ENCODE results near the gene FNIP2. TPM values are rescaled to one million over a fixed set of nuclear protein-coding genes. Genes with fewer than 3 reads are reported as not detected.

Gene FNIP2
- total and polyA plus RNA-seq, 2 donors (not counting 1 experiment from before 2014, with no cell fraction given) = 0.03 to 0.17 TPM

GRCh38 chr4:158816955-158817354 is 48.1 kb downstream of the FNIP2 start:
- Histone ChIP-seq H3K79me2 (ENCODE audit: control insufficient read depth, insufficient read depth, low read length) (no peaks in the 10 kb centered on the region), H4K20me1 (ENCODE audit: control insufficient read depth, insufficient read depth, low read length, poor library complexity, severe bottlenecking) (no peaks in the 10 kb centered on the region), H3K9ac (ENCODE audit: low read length) (no peak overlapping the region), H3K36me3 (replicated peaks in 1 of 2; ENCODE audit: control extremely low read depth in 1 of 2, control insufficient read depth in 1 of 2, extremely low read depth in 1 of 2, insufficient read depth in 2 of 2, low read length in 1 of 2) (no peaks in the 10 kb centered on the region), H3K27me3 (replicated peaks in 1 of 4; ENCODE audit: control extremely low read depth in 1 of 4, control insufficient read depth in 3 of 4, insufficient read depth in 4 of 4, low read length in 3 of 4) (peaks cover 10 to 68% (median 60%) of the 10 kb centered on the region in 4 experiments), H3K4me1 (ENCODE audit: control insufficient read depth in 2 of 2, insufficient read depth in 2 of 2, low read length in 2 of 2) (peaks cover under 1 to 4% of the 10 kb centered on the region in 2 donors), H2AFZ (ENCODE audit: insufficient read depth, low read depth, low read length, poor library complexity, severe bottlenecking) (no peak overlapping the region), H3K9me3 (ENCODE audit: control extremely low read depth in 1 of 3, control insufficient read depth in 2 of 3, insufficient read depth in 1 of 3, low read length in 2 of 3) (peaks cover 0 to 10% (median 4%) of the 10 kb centered on the region in 3 donors), H3K4me3 (ENCODE audit: control extremely low read depth in 1 of 5, extremely low read depth in 1 of 5, insufficient read depth in 1 of 5, low read depth in 2 of 5, low read length in 4 of 5) (no peak overlapping the region), H3K27ac (ENCODE audit: low read length in 2 of 2) (no peak overlapping the region), H3K4me2 (replicated peaks; ENCODE audit: low read depth, low read length, poor library complexity, severe bottlenecking) (no peak overlapping the region)
- ChIA-PET POLR2A (no interaction called here), CTCF (no interaction called here)
- H3K4me3 Mint-ChIP-seq = no peak overlapping the region
- DNase-seq = no peak
- H3K9me3 Mint-ChIP-seq (ENCODE audit: insufficient read depth) = no peaks in the 10 kb centered on the region
- no peak for ATAC-seq (ENCODE audit: low read depth)
- H3K4me1 Mint-ChIP-seq = peaks cover under 1% of the 10 kb centered on the region
- intact Hi-C loops (cut with micrococcal nuclease) = no loop called here
- H3K27ac Mint-ChIP-seq = no peak overlapping the region
- H3K27me3 Mint-ChIP-seq = peaks cover 73% of the 10 kb centered on the region
- WGBS (ENCODE audit: insufficient coverage) = no CpG with 5 or more reads among the region's 1 CpG
- TF ChIP-seq CTCF (IDR thresholded peaks at IDR 0.05) (no peak), EZH2 (IDR thresholded peaks at IDR 0.05; ENCODE audit: borderline replicate concordance, insufficient read depth, low read depth, low read length, poor library complexity, severe bottlenecking) (no peak)

DNA sequence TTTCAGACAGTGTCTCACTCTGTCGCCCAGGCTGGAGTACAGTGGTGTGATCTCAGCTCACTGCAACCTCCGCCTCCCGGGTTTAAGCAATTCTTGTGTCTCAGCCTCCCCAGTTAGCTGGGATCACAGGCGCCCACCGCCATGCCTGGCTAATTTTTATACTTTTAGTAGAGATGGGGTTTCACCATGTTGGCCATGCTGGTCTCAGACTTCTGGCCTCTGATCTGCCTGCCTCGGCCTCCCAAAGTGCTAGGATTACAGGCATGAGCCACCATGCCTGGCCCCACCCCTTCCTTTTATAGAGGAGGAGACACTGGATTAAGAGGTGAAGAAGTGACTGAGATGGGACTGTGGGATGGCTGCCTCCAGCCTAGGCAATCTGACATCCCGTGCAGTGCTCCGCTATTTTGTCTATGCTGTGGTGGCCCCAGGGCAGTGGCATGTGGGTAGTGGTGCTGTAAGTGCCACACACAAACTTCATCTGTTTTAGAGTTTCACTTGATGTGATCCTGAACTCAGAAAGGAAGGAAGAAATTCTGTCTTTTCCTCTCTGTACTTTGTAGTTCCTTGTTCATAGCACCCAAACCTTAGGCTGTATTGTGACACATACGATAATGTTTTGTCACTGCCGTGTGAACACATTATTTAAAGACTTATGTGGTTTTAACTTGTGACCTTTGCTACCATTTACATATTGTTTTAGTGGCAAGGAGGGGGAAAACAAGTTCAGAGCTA is 48.9 kb downstream of the FNIP2 start:
- Mint-ChIP-seq H3K27ac (no peak overlapping the region), H3K27me3 (peaks cover 72% of the 10 kb centered on the region), H3K9me3 (ENCODE audit: insufficient read depth) (no peaks in the 10 kb centered on the region), H3K4me3 (no peak overlapping the region), H3K4me1 (no peaks in the 10 kb centered on the region)
- no peak overlapping the region for H2AFZ ChIP-seq (ENCODE audit: insufficient read depth, low read depth, low read length, poor library complexity, severe bottlenecking)
- no peak for DNase-seq
- H3K79me2 ChIP-seq (ENCODE audit: control insufficient read depth, insufficient read depth, low read length) = no peaks in the 10 kb centered on the region
- H3K36me3 ChIP-seq (replicated peaks in 1 of 2; ENCODE audit: control extremely low read depth in 1 of 2, control insufficient read depth in 1 of 2, extremely low read depth in 1 of 2, insufficient read depth in 2 of 2, low read length in 1 of 2) = no peaks in the 10 kb centered on the region
- WGBS (ENCODE audit: insufficient coverage) = 92% methylated on average over 5 of the region's 10 CpGs
- peaks cover 9 to 70% (median 55%) of the 10 kb centered on the region in 4 experiments for H3K27me3 ChIP-seq (replicated peaks in 1 of 4; ENCODE audit: control extremely low read depth in 1 of 4, control insufficient read depth in 3 of 4, insufficient read depth in 4 of 4, low read length in 3 of 4)
- ChIA-PET CTCF (no interaction called here), POLR2A (no interaction called here)
- H4K20me1 ChIP-seq (ENCODE audit: control insufficient read depth, insufficient read depth, low read length, poor library complexity, severe bottlenecking) = no peaks in the 10 kb centered on the region
- H3K4me3 ChIP-seq (ENCODE audit: control extremely low read depth in 1 of 5, extremely low read depth in 1 of 5, insufficient read depth in 1 of 5, low read depth in 2 of 5, low read length in 4 of 5) = no peak overlapping the region
- ATAC-seq (ENCODE audit: low read depth) = no peak
- H3K4me1 ChIP-seq (ENCODE audit: control insufficient read depth in 2 of 2, insufficient read depth in 2 of 2, low read length in 2 of 2) = peaks cover 0 to 4% of the 10 kb centered on the region in 2 donors
- H3K9ac ChIP-seq (ENCODE audit: low read length) = no peak overlapping the region
- no peak for TF ChIP-seq CTCF (IDR thresholded peaks at IDR 0.05)
- no peak for TF ChIP-seq EZH2 (IDR thresholded peaks at IDR 0.05; ENCODE audit: borderline replicate concordance, insufficient read depth, low read depth, low read length, poor library complexity, severe bottlenecking)
- H3K4me2 ChIP-seq (replicated peaks; ENCODE audit: low read depth, low read length, poor library complexity, severe bottlenecking) = no peak overlapping the region
- H3K27ac ChIP-seq (ENCODE audit: low read length in 2 of 2) = no peak overlapping the region
- intact Hi-C loops (cut with micrococcal nuclease) = no loop called here
- H3K9me3 ChIP-seq (ENCODE audit: control extremely low read depth in 1 of 3, control insufficient read depth in 2 of 3, insufficient read depth in 1 of 3, low read length in 2 of 3) = peaks cover 0 to 10% (median 4%) of the 10 kb centered on the region in 3 donors
